HG02610 (cell line): Measurements from ENCODE around the gene HKDC1.
"Not testable (repeated sequence)": the region's sequence is repeated elsewhere in the genome, so short reads cannot be mapped to it uniquely, and the experiment has no call there.

Experiments used
- ATAC-seq: cut with Tn5 transposase; IDR thresholded peaks from one replicate; pipeline ENCODE4 v1.9.1; 2021; ENCODE audit warnings: mild to moderate bottlenecking, moderate library complexity; ENCODE audit not compliant: unreplicated experiment

Gene HKDC1

GRCh38 chr10:69242040-69242851, 22.1 kb downstream of the HKDC1 start:
- no peak for ATAC-seq

- no peak for ATAC-seq
Observed at GRCh38 chr10:69242852-69243212, 22.7 kb downstream of the HKDC1 start.

- ATAC-seq, result no peak
Observed at GRCh38 chr10:69243817-69244216, 23.7 kb downstream of the HKDC1 start.

- no peak for ATAC-seq
Observed at GRCh38 chr10:69246036-69246435, 25.9 kb downstream of the HKDC1 start.

- no peak for ATAC-seq
Observed at GRCh38 chr10:69246581-69247312, 26.6 kb downstream of the HKDC1 start.

- no peak for ATAC-seq
Observed at GRCh38 chr10:69247313-69247710, 27.2 kb downstream of the HKDC1 start.

- ATAC-seq, result no peak
Observed at GRCh38 chr10:69248117-69248730, 28.1 kb downstream of the HKDC1 start.

GRCh38 chr10:69250041-69250440, 29.9 kb downstream of the HKDC1 start:
- ATAC-seq, result no peak

- not testable (repeated sequence) for ATAC-seq
Observed at GRCh38 chr10:69251417-69251816, 31.3 kb downstream of the HKDC1 start.

- no peak for ATAC-seq
Observed at GRCh38 chr10:69253171-69253570, 33.0 kb downstream of the HKDC1 start.

GRCh38 chr10:69254877-69255276, 34.7 kb downstream of the HKDC1 start:
- no peak for ATAC-seq

- ATAC-seq, result no peak
Observed at GRCh38 chr10:69259547-69260243, 39.6 kb downstream of the HKDC1 start.

- ATAC-seq, result no peak
Observed at GRCh38 chr10:69261184-69261583, 41.1 kb downstream of the HKDC1 start.

- peak; percentile 45 for ATAC-seq
Observed at GRCh38 chr10:69262292-69262751, 42.2 kb downstream of the HKDC1 start.

GRCh38 chr10:69265521-69265920, 45.4 kb downstream of the HKDC1 start:
- ATAC-seq, result no peak

- no peak for ATAC-seq
Observed at GRCh38 chr10:69268761-69269416, 48.8 kb downstream of the HKDC1 start.

GRCh38 chr10:69269761-69270160, 49.6 kb downstream of the HKDC1 start:
- ATAC-seq, result no peak

- ATAC-seq, result no peak
Observed at GRCh38 chr10:69270990-69271389, 50.9 kb downstream of the HKDC1 start.

GRCh38 chr10:69272624-69273023, 52.5 kb downstream of the HKDC1 start:
- ATAC-seq, result no peak

GRCh38 chr10:69275444-69275843, 55.3 kb downstream of the HKDC1 start:
- no peak for ATAC-seq

- no peak for ATAC-seq
Observed at GRCh38 chr10:69276503-69276902, 56.4 kb downstream of the HKDC1 start.
